Smooth muscle cell (in vitro differentiated cells): Measurements from ENCODE around the gene PDCD4. TPM values are rescaled to one million over a fixed set of nuclear protein-coding genes. Genes with fewer than 3 reads are reported as not detected.
A peak's percentile ranks its signal among the peaks of the same experiment; 100 is the strongest.

Experiments used
- DNase-seq: peaks from one replicate; lab custom pipeline; 2025; ENCODE audit not compliant: unreplicated experiment; lab: John Stamatoyannopoulos, UW
- H2AFZ ChIP-seq: fragments of 200-600 bp; sonication (generic); 2 replicates; pipeline ENCODE4 v1.6.0; 2016; ENCODE audit warnings: antibody characterized with exemption, low read depth, mild to moderate bottlenecking
- H3F3A ChIP-seq: fragments of 200-600 bp; sonication (generic); 2 replicates; pipeline ENCODE4 v1.6.0; 2017; ENCODE audit warnings: antibody characterized with exemption, low read depth
- H3K27ac ChIP-seq: fragments of 200-600 bp; sonication (generic); 2 replicates; pipeline ENCODE4 v1.5.1; 2016; ENCODE audit warnings: low read depth, mild to moderate bottlenecking
- H3K27me3 ChIP-seq: fragments of 200-600 bp; sonication (generic); 2 replicates; pipeline ENCODE4 v1.6.1; 2016; ENCODE audit warnings: low read depth, mild to moderate bottlenecking
- H3K36me3 ChIP-seq: fragments of 200-600 bp; sonication (generic); 2 replicates; pipeline ENCODE4 v1.5.1; 2016; ENCODE audit warnings: low read depth
- H3K4me1 ChIP-seq: fragments of 200-600 bp; sonication (generic); 2 replicates; pipeline ENCODE4 v1.5.1; 2016; ENCODE audit warnings: low read depth
- H3K4me2 ChIP-seq: fragments of 200-600 bp; sonication (generic); 2 replicates; pipeline ENCODE4 v1.6.0; 2016; ENCODE audit warnings: mild to moderate bottlenecking
- H3K4me3 ChIP-seq: fragments of 200-600 bp; sonication (generic); 2 replicates; pipeline ENCODE4 v1.5.1; 2016; ENCODE audit warnings: mild to moderate bottlenecking
- H3K79me2 ChIP-seq: fragments of 200-600 bp; sonication (generic); 2 replicates; pipeline ENCODE4 v1.6.0; 2016; ENCODE audit warnings: low read depth, mild to moderate bottlenecking
- H3K9ac ChIP-seq: fragments of 200-600 bp; sonication (generic); 2 replicates; pipeline ENCODE4 v1.6.0; 2016; ENCODE audit warnings: low read depth
- H3K9me3 ChIP-seq: fragments of 200-600 bp; sonication (generic); replicated peaks from 2 replicates; pipeline ENCODE4 v1.5.1; 2016; ENCODE audit warnings: low read depth
- H4K20me1 ChIP-seq: fragments of 200-600 bp; sonication (generic); 2 replicates; pipeline ENCODE4 v1.6.0; 2016; ENCODE audit warnings: low read depth
- WGBS: methylation state at CpG from one replicate; pipeline ENCODE4 v1.1.7; 2016; ENCODE audit warnings: low lambda C conversion rate; 5-methylcytosine and 5-hydroxymethylcytosine counted together
- polyA plus RNA-seq: library from polyadenylated mRNA; unstranded; fragments of >200 nt; fragmentation: Nextera tagmentation; extraction: Ambion mirVana; gene quantifications from 2 replicates; pipeline ENCODE4 v1.2.1, GENCODE V29; 2016
- total RNA-seq: library from RNA; depleted of rRNA; stranded (reverse); fragments of >200 nt; gene quantifications from 2 replicates; pipeline ENCODE4 v1.2.3, GENCODE V29; 2014
- TF ChIP-seq, protein P1 (sequence below): fragments of 200-600 bp; sonication (generic); IDR thresholded peaks from 2 replicates; pipeline ENCODE4 v1.5.1; 2017; ENCODE audit warnings: borderline replicate concordance, mild to moderate bottlenecking, antibody characterized with exemption; ENCODE audit not compliant: insufficient read depth, poor library complexity, severe bottlenecking

The PDCD4 gene
- total and polyA plus RNA-seq, 2 experiments from 2014 or later = 67.0 to 124 TPM

DNA sequence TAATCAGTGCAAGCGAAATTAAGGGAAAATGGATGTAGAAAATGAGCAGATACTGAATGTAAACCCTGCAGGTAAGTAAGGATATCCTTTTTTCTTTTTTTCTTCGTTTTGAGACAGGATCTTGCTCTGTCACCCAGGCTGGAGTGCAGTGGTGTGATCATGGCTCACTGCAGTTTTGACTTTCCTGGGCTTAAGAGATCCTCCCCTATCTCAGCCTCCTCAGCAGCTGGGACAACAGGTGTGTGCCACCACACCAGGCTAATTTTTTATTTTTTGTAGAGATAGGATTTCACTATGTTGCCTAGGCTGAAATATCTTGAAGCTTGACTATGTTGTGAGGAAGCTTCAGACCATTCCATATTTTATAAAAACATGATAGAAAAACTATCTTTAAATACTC, 4.3 kb downstream of the PDCD4 start:
- Histone ChIP-seq H3K27me3 (no peaks in the 10 kb centered on the region), H3K79me2 (peaks cover 62% of the 10 kb centered on the region), H3K36me3 (no peaks in the 10 kb centered on the region), H2AFZ (no peak overlapping the region), H3K9me3 (no peaks in the 10 kb centered on the region), H3F3A (no peaks in the 10 kb centered on the region), H3K4me1 (peaks cover 23% of the 10 kb centered on the region), H4K20me1 (peaks cover 61% of the 10 kb centered on the region), H3K4me2 (no peak overlapping the region), H3K9ac (no peak overlapping the region), H3K27ac (no peak overlapping the region), H3K4me3 (peak overlapping the region; percentile 79)
- WGBS = 87% methylated on average over 2 of the region's 2 CpGs
- TF ChIP-seq, protein P1, sequence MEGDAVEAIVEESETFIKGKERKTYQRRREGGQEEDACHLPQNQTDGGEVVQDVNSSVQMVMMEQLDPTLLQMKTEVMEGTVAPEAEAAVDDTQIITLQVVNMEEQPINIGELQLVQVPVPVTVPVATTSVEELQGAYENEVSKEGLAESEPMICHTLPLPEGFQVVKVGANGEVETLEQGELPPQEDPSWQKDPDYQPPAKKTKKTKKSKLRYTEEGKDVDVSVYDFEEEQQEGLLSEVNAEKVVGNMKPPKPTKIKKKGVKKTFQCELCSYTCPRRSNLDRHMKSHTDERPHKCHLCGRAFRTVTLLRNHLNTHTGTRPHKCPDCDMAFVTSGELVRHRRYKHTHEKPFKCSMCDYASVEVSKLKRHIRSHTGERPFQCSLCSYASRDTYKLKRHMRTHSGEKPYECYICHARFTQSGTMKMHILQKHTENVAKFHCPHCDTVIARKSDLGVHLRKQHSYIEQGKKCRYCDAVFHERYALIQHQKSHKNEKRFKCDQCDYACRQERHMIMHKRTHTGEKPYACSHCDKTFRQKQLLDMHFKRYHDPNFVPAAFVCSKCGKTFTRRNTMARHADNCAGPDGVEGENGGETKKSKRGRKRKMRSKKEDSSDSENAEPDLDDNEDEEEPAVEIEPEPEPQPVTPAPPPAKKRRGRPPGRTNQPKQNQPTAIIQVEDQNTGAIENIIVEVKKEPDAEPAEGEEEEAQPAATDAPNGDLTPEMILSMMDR = no peak
- DNase-seq = no peak

DNA sequence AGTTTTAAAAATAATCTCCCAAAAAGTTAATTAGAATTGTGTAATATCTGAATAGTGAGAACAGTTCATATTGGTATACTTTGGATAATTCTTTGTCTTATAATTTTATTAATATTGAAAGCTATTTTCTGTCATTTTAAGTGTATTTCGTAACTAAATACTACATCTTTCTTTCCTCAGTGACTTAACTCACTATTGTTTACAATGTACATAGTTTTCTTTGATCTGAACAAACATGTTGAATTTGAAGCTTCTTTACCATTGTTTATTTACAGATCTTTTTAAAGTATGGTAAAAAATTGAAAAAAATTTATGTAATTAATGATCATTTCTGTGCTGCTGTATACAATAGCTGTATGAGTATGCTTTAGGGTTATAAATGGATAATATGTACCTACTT, 5.1 kb downstream of the PDCD4 start:
- Histone ChIP-seq H3K27me3 (no peaks in the 10 kb centered on the region), H3K9ac (no peak overlapping the region), H3F3A (no peaks in the 10 kb centered on the region), H3K4me1 (peaks cover 20% of the 10 kb centered on the region), H3K36me3 (no peaks in the 10 kb centered on the region), H3K9me3 (no peaks in the 10 kb centered on the region), H3K79me2 (peaks cover 62% of the 10 kb centered on the region), H2AFZ (no peak overlapping the region), H3K4me3 (peak overlapping the region; percentile 79), H3K27ac (no peak overlapping the region), H4K20me1 (peaks cover 67% of the 10 kb centered on the region), H3K4me2 (no peak overlapping the region)
- no peak for DNase-seq
- TF ChIP-seq, protein P1 = no peak
- WGBS = 96% methylated on average over 1 of the region's 1 CpG

DNA sequence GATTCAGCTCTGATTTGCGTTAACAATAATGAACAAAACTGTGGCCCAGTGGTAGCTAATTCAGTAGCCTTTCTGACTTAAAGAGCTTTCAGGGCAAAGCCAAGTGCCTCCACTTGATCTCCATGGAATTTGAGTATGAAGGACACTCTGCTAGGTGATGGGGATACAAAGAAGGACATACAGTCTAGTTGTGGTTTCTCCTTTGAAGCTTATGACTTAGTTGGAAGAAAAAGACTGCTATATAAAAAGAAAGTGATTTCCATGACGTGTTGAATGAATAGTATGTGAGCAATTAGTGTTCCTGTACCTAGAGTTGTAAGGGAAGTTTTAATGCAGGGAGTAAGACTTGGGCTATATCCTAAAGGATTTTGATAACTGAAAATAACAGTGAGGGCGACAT, 8.3 kb downstream of the PDCD4 start:
- Histone ChIP-seq H2AFZ (no peak overlapping the region), H3K27me3 (no peaks in the 10 kb centered on the region), H3K4me2 (no peak overlapping the region), H3K4me1 (peaks cover 3% of the 10 kb centered on the region), H3F3A (no peaks in the 10 kb centered on the region), H3K4me3 (no peak overlapping the region), H3K9me3 (no peaks in the 10 kb centered on the region), H3K79me2 (peaks cover 38% of the 10 kb centered on the region), H3K9ac (no peak overlapping the region), H3K27ac (no peak overlapping the region), H4K20me1 (peaks cover 47% of the 10 kb centered on the region), H3K36me3 (peaks cover 7% of the 10 kb centered on the region)
- no peak for DNase-seq
- TF ChIP-seq, protein P1 = no peak
- 86% methylated on average over 3 of the region's 3 CpGs for WGBS

DNA sequence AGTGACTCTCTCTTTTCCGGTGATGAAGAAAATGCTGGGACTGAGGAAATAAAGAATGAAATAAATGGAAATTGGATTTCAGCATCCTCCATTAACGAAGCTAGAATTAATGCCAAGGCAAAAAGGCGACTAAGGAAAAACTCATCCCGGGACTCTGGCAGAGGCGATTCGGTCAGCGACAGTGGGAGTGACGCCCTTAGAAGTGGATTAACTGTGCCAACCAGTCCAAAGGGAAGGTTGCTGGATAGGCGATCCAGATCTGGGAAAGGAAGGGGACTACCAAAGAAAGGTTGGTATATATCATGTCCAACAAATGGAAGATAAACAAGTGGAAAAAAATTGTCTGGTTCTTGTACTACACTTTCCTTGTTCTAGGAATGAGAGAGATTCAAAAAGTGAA, 9.5 kb downstream of the PDCD4 start:
- no peaks in the 10 kb centered on the region for H3K4me1 ChIP-seq
- no peak overlapping the region for H2AFZ ChIP-seq
- DNase-seq = no peak
- no peaks in the 10 kb centered on the region for H3F3A ChIP-seq
- TF ChIP-seq, protein P1 = no peak
- H3K79me2 ChIP-seq = peaks cover 25% of the 10 kb centered on the region
- no peaks in the 10 kb centered on the region for H3K9me3 ChIP-seq
- H3K4me3 ChIP-seq = no peak overlapping the region
- 97% methylated on average over 9 of the region's 9 CpGs for WGBS
- peaks cover 38% of the 10 kb centered on the region for H4K20me1 ChIP-seq
- H3K9ac ChIP-seq = no peak overlapping the region
- H3K36me3 ChIP-seq = peaks cover 9% of the 10 kb centered on the region
- no peak overlapping the region for H3K27ac ChIP-seq
- H3K4me2 ChIP-seq = no peak overlapping the region
- no peaks in the 10 kb centered on the region for H3K27me3 ChIP-seq
